Kidney (tissue), 14 donors: ENCODE measurements around the gene CDC7. TPM values are rescaled to one million over a fixed set of nuclear protein-coding genes. Genes with fewer than 3 reads are reported as not detected.

Experiments used
- DNase-seq, 5 donors: peaks; one replicate each; pipeline ENCODE4 v3.0.0-alpha.2; 2013 to 2020
- FAIRE-seq: peaks from 2 replicates; lab custom pipeline; 2012; peaks lifted over from hg19 to GRCh38; lab: Jason Lieb, UNC
- H3K27ac ChIP-seq, 2 donors: one replicate each; pipeline ENCODE4 v1.7.0; 2013; ENCODE audit warnings: low read depth in 2 of 2, low read length in 2 of 2, inconsistent platforms in 1 of 2
- H3K27me3 ChIP-seq: one replicate; pipeline ENCODE4 v1.7.1; 2013; ENCODE audit warnings: low read length, inconsistent platforms; ENCODE audit not compliant: control insufficient read depth, insufficient read depth
- H3K36me3 ChIP-seq, 3 donors: one replicate each; pipeline versions ENCODE4 v1.7.0 to v1.7.1; 2013; ENCODE audit warnings: low read length in 3 of 3, control low read depth in 1 of 3, inconsistent platforms in 1 of 3; ENCODE audit not compliant: insufficient read depth in 3 of 3, control insufficient read depth in 2 of 3
- H3K4me1 ChIP-seq, 3 donors: one replicate each; pipeline versions ENCODE4 v1.7.0 to v1.7.1; 2013; ENCODE audit warnings: low read length in 3 of 3, inconsistent platforms in 1 of 3, low read depth in 1 of 3; ENCODE audit not compliant: control insufficient read depth in 2 of 3, insufficient read depth in 2 of 3
- H3K4me3 ChIP-seq, 3 donors: one replicate each; pipeline versions ENCODE4 v1.7.0 to v1.8.1; 2013; ENCODE audit warnings: low read length in 3 of 3, control low read depth in 1 of 3, inconsistent platforms in 1 of 3
- H3K9ac ChIP-seq, 3 donors: one replicate each; pipeline versions ENCODE4 v1.7.0 to v1.7.1; 2013; ENCODE audit warnings: low read length in 3 of 3, control low read depth in 1 of 3, inconsistent platforms in 1 of 3
- H3K9me3 ChIP-seq, 3 donors: one replicate each; pipeline versions ENCODE4 v1.7.0 to v1.7.1; 2013; ENCODE audit warnings: low read length in 3 of 3, control low read depth in 1 of 3, inconsistent platforms in 1 of 3; ENCODE audit not compliant: control insufficient read depth in 2 of 3, insufficient read depth in 1 of 3
- CTCF ChIP-seq: IDR thresholded peaks from 3 replicates; pipeline ENCODE4 v1.5.1; 2012; ENCODE audit warnings: mild to moderate bottlenecking, moderate library complexity, borderline replicate concordance; ENCODE audit not compliant: insufficient read depth; ENCODE audit errors: extremely low read depth
- intact Hi-C: fragments of 100-400 bp; cut with DNase I; formaldehyde crosslinking; loops from one replicate; pipeline ENCODE4 v1.11.1; 2022
- polyA plus RNA-seq: library from polyadenylated mRNA; stranded (reverse); fragments of 350-450 nt; fragmentation: Illumina TruSeq; extraction: RNeasy Lipid Tissue Mini Kit (QIAGEN cat#74804); gene quantifications from one replicate; pipeline ENCODE4 v1.2.3, GENCODE V29; 2014; ENCODE audit warnings: low read depth, low replicate concordance; ENCODE audit not compliant: insufficient read depth
- total RNA-seq: library from RNA; stranded (reverse); fragmentation: NEBNext Ultra II Directional; extraction: Animal tissue kit (Norgen Biotek cat#: 25700); gene quantifications from one replicate; pipeline ENCODE4 v1.2.1, GENCODE V29; 2021
- donor health status: control.
- donor health status: control.
- donor health status: control.
- donor health status: control.
- donor health status: control.
- donor health status: DM: yes; HTN: yes; CAD: no.
- donor health status: Normal renal cell carcinoma (clear cell type).

CDC7 gene
- total and polyA plus RNA-seq, 2 donors from 2014 or later: 1.4 to 3.2 TPM

GRCh38 chr1:91541918-91542533 is 41.4 kb downstream of the CDC7 start:
- intact Hi-C loops: no loop called here
- no peaks in the 10 kb centered on the region for H3K36me3 ChIP-seq
- FAIRE-seq: no peak

GRCh38 chr1:91545506-91546300 is 45.1 kb downstream of the CDC7 start:
- Histone ChIP-seq H3K27me3 (no peaks in the 10 kb centered on the region), H3K4me3 (no peak overlapping the region), H3K4me1 (no peaks in the 10 kb centered on the region), H3K27ac (no peak overlapping the region), H3K9me3 (no peaks in the 10 kb centered on the region), H3K36me3 (no peaks in the 10 kb centered on the region), H3K9ac (no peak overlapping the region)
- intact Hi-C loops: no loop called here
- FAIRE-seq (no peak), DNase-seq (no peak)
- TF ChIP-seq CTCF: no peak

More at GRCh38 chr1:91541918-91542533, 41.4 kb downstream of the CDC7 start:
- DNase-seq: no peak
- H3K27me3 ChIP-seq: no peaks in the 10 kb centered on the region
- no peak overlapping the region for H3K9ac ChIP-seq
- no peak overlapping the region for H3K4me3 ChIP-seq
- no peak overlapping the region for H3K27ac ChIP-seq
- no peaks in the 10 kb centered on the region for H3K4me1 ChIP-seq
- H3K9me3 ChIP-seq: no peaks in the 10 kb centered on the region
- TF ChIP-seq CTCF: no peak

GRCh38 chr1:91546301-91546581 is 45.6 kb downstream of the CDC7 start:
- no peak for TF ChIP-seq CTCF
- no peaks in the 10 kb centered on the region for H3K4me1 ChIP-seq
- FAIRE-seq (no peak), DNase-seq (peak in 1 of 5 donors; percentile 72)
- no peaks in the 10 kb centered on the region for H3K9me3 ChIP-seq
- H3K4me3 ChIP-seq: no peak overlapping the region
- intact Hi-C loops: no loop called here
- no peaks in the 10 kb centered on the region for H3K36me3 ChIP-seq
- no peaks in the 10 kb centered on the region for H3K27me3 ChIP-seq
- H3K9ac ChIP-seq: no peak overlapping the region
- H3K27ac ChIP-seq: no peak overlapping the region
